Thyroid gland (tissue), 4 donors: ENCODE data around the gene THYN1. TPM values are rescaled to one million over a fixed set of nuclear protein-coding genes. Genes with fewer than 3 reads are reported as not detected.

Source experiments
- DNase-seq, 2 donors: peaks; one replicate each; pipeline ENCODE4 v3.0.0-alpha.2; 2019
- H3K27ac ChIP-seq, 3 donors: fragments of 200-600 bp; sonication (generic); 1 replicate in 2 of 3; 2 replicates in 1 of 3; pipeline ENCODE4 v1.5.1; 2016 to 2019; ENCODE audit warnings: mild to moderate bottlenecking in 1 of 3, moderate library complexity in 1 of 3
- H3K27me3 ChIP-seq: fragments of 200-600 bp; sonication (generic); one replicate; pipeline ENCODE4 v1.5.1; 2019
- H3K36me3 ChIP-seq, 2 donors: fragments of 200-600 bp; sonication (generic); one replicate each; pipeline ENCODE4 v1.5.1; 2016 to 2019
- H3K4me1 ChIP-seq, 2 donors: fragments of 200-600 bp; sonication (generic); one replicate each; pipeline ENCODE4 v1.5.1; 2017 to 2019
- H3K4me3 ChIP-seq, 3 donors: fragments of 200-600 bp; sonication (generic); replicated peaks in 1 of 3; 1 replicate in 2 of 3; 2 replicates in 1 of 3; pipeline ENCODE4 v1.5.1; 2016; ENCODE audit warnings: mild to moderate bottlenecking in 1 of 3
- H3K9me3 ChIP-seq: fragments of 200-600 bp; sonication (generic); one replicate; pipeline ENCODE4 v1.5.1; 2017
- POLR2A ChIP-seq, 2 donors: fragments of 450-650 bp; IDR thresholded peaks; one replicate each; pipeline ENCODE4 v1.6.1; 2017; ENCODE audit warnings: antibody characterized with exemption in 2 of 2, mild to moderate bottlenecking in 2 of 2, moderate library complexity in 1 of 2
- WGBS, 2 donors: methylation state at CpG; one replicate each; pipeline ENCODE4 v1.1.5; 2017; 5-methylcytosine and 5-hydroxymethylcytosine counted together
- intact Hi-C: fragments of 100-400 bp; cut with DNase I; formaldehyde crosslinking; loops from one replicate; pipeline ENCODE4 v1.15.1; 2023
- total RNA-seq, 4 donors: library from RNA; depleted of rRNA; stranded (reverse); fragments of >200 nt; gene quantifications; one replicate each; pipeline ENCODE4 v1.2.3, GENCODE V29; 2016
- TF ChIP-seq, protein P1 (sequence below), 6 experiments: fragments of 200-600 bp in 3 of 6; fragments of 450-650 bp in 3 of 6; sonication (generic) in 3 of 6; IDR thresholded peaks; one replicate each; pipeline ENCODE4 v1.5.1; 2016 to 2019; ENCODE audit warnings: antibody characterized with exemption in 6 of 6, mild to moderate bottlenecking in 2 of 6, inconsistent platforms in 1 of 6, moderate library complexity in 1 of 6

The THYN1 gene
- total RNA-seq, 4 donors from 2014 or later: 42.4 to 77.9 (median 63.8) TPM

DNA sequence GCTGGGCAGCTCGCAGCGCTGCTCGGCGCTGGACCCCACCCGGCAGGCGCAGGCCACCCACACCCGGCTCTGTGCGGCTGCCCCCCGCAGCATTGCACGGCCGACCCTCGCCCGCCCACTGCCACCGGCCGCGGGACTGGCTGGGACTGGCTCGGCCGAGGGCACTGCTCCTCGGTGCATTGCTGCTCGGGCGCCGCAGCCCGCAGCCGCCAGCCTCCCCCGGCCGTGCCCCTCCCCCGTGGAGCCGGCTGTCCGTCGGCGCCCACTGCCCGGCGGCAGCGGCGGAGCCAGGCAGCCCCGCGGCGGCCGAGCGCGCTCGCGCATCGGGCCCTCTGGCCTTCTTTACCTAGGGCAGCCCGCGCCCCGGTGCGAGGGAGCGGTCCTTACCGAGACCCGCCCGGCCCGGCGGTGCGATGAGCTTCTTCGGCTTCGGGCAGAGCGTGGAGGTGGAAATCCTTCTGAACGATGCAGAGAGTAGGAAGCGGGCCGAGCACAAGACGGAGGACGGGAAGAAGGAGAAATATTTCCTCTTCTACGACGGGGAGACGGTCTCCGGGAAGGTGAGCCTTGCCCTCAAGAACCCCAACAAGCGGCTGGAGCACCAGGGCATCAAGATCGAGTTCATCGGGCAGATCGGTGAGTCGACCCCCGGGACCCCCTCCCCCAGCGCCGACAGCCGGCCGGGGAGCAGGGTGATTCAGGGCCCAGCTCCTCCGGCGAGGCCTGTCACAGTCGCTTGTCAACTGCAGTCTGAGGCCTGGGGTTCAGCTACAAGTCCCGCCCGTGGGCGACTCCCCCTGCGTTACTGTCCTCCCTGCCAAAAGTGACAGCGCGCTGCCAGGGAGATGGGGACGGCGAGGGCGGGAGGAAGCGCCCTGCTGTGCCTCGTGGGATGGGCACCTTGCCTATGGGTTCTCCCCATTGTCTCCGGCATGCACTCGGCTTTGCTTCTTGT is 28.2 kb downstream of the THYN1 start:
- H3K4me3 ChIP-seq: peak overlapping the region; percentile 38 to 72 (median 71)
- 0% methylated on average over 8 to 31 of the region's 93 CpGs for WGBS, 2 donors
- peaks cover 22 to 25% of the 10 kb centered on the region in 2 donors for H3K4me1 ChIP-seq
- H3K27me3 ChIP-seq: no peaks in the 10 kb centered on the region
- intact Hi-C loops: no loop called here
- peaks cover 0 to 5% of the 10 kb centered on the region in 2 donors for H3K36me3 ChIP-seq
- DNase-seq: peak; percentile 72 to 73
- H3K9me3 ChIP-seq: no peaks in the 10 kb centered on the region
- peak overlapping the region; percentile 81 to 94 (median 91) for H3K27ac ChIP-seq
- TF ChIP-seq, protein P1, sequence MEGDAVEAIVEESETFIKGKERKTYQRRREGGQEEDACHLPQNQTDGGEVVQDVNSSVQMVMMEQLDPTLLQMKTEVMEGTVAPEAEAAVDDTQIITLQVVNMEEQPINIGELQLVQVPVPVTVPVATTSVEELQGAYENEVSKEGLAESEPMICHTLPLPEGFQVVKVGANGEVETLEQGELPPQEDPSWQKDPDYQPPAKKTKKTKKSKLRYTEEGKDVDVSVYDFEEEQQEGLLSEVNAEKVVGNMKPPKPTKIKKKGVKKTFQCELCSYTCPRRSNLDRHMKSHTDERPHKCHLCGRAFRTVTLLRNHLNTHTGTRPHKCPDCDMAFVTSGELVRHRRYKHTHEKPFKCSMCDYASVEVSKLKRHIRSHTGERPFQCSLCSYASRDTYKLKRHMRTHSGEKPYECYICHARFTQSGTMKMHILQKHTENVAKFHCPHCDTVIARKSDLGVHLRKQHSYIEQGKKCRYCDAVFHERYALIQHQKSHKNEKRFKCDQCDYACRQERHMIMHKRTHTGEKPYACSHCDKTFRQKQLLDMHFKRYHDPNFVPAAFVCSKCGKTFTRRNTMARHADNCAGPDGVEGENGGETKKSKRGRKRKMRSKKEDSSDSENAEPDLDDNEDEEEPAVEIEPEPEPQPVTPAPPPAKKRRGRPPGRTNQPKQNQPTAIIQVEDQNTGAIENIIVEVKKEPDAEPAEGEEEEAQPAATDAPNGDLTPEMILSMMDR (IDR thresholded peaks at IDR 0.05): no peak
- TF ChIP-seq POLR2A (IDR thresholded peaks at IDR 0.05): peak in 1 of 2 donors; percentile 52

DNA sequence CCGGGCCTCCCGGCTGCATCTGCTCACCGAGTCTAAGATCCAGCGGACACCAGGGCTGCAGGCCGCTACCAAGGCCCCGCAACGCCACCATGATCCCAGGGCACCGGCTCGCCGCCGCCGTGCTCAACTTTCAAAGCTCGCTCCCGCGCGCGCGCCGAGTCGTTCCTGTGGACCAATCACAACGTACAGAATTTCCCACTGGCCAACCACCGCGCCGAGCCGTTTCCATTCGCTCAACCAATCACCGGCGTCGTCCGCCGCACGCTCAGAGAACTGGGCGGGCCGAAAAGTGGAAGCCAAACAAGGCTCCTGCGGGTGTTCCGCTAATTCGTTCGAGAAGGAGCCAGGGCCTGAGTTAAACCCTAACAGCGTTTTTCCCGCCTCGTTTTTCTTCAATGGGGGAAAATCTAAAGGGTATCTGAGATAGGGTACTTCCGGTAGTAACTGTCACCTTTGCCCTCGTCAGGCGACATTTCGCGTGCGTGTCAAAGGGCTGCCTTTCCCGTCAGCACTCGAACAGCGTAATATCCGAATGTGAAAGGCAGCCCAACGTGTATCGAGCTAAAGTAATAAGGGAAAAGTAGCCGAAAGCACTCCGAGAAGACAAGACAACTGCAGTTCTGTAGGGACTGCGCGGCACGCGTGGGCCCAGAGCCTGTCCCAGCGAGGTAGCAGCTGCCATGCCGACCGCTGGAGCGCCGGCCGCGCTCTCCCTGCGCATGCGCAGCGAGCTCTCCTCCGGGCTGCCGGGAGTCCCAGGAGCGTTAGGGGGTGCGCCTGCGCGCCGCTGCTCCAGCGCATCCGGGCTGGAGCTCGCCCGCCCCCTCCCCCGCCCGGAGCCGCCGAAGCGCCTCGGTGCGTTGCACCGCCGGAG is 29.1 kb downstream of the THYN1 start, which contains the start of the genes NCAPD3 and VPS26B:
NCAPD3 (minus strand) TSS at position 132 of the 874 bp plus-strand sequence; CDS start at position 91, 41 bp downstream.
VPS26B (plus strand) TSS at position 836 of the 874 bp plus-strand sequence. CDS start 452 bp downstream, outside the sequence.
- H3K36me3 ChIP-seq: peaks cover 0 to 9% of the 10 kb centered on the region in 2 donors
- no peaks in the 10 kb centered on the region for H3K9me3 ChIP-seq
- H3K27ac ChIP-seq: peak within 1 kb of the TSS; percentile 81 to 94 (median 91)
- intact Hi-C loops: no loop called here
- peak; percentile 98 to 99 for TF ChIP-seq POLR2A (IDR thresholded peaks at IDR 0.05)
- TF ChIP-seq, protein P1 (IDR thresholded peaks at IDR 0.05): peak in 1 of 6 experiments; percentile 21
- DNase-seq: peak; percentile 97 to 98
- WGBS, 2 donors: 0 to 2% methylated on average over 21 to 31 of the region's 89 CpGs
- H3K4me1 ChIP-seq: peaks cover 22% of the 10 kb centered on the region in 2 donors
- no peaks in the 10 kb centered on the region for H3K27me3 ChIP-seq
- peak within 1 kb of the TSS; percentile 42 to 72 (median 71) for H3K4me3 ChIP-seq

DNA sequence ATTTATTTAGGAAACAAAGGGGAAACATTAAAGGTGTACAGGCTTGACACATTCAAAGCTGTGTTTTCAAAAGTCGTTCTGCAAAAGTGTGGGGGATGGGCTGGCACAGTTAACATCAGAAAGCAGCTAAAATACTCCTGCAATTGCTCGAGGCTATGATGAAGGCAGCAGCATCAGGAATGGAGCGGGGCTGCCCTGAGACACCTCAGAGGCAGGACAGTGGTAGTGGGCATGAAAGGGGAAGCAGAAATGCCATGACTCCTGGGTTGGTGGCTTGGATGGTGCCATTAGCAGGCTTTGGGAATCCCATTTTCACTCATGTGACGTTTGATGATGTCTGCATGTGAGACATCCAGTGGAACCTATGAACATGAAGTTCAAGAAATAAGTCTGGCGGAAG is 30.0 kb downstream of the THYN1 start:
- 8 to 10% methylated on average over 5 of the region's 5 CpGs for WGBS, 2 donors
- no peaks in the 10 kb centered on the region for H3K27me3 ChIP-seq
- H3K36me3 ChIP-seq: peaks cover 0 to 9% of the 10 kb centered on the region in 2 donors
- peaks cover 22% of the 10 kb centered on the region in 2 donors for H3K4me1 ChIP-seq
- no peaks in the 10 kb centered on the region for H3K9me3 ChIP-seq
- DNase-seq: no peak
- intact Hi-C loops: no loop called here
- TF ChIP-seq POLR2A (IDR thresholded peaks at IDR 0.05): no peak
- TF ChIP-seq, protein P1 (IDR thresholded peaks at IDR 0.05): no peak
- no peak overlapping the region for H3K27ac ChIP-seq
- peak overlapping the region; percentile 18 to 72 (median 42) for H3K4me3 ChIP-seq

DNA sequence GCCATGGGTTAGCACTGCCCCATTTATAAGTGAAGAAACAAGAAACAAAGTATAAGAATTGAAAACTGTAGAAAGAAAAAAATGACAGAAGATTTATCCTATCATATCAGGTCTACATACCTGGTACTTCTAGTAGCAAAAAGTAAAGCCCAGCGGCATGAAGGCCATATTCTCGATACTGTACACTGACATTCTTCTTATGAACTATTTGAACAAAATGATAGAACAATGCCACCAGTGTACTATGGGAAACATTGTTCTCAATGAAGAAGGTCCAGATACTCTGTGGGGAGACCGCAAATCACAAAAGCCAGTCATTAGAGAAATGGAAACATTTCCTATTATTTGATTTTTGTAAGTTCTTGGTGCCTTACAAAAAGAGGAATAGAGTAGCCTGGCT is 36.3 kb downstream of the THYN1 start:
- no peak for DNase-seq
- 94 to 98% methylated on average over 3 of the region's 3 CpGs for WGBS, 2 donors
- TF ChIP-seq POLR2A (IDR thresholded peaks at IDR 0.05): no peak
- TF ChIP-seq, protein P1 (IDR thresholded peaks at IDR 0.05): no peak
- Histone ChIP-seq H3K4me3 (no peak overlapping the region), H3K9me3 (no peaks in the 10 kb centered on the region), H3K27me3 (no peaks in the 10 kb centered on the region), H3K4me1 (no peaks in the 10 kb centered on the region), H3K27ac (no peak overlapping the region), H3K36me3 (peaks cover 0 to 9% of the 10 kb centered on the region in 2 donors)
- intact Hi-C loops: no loop called here
